ENCODE measurements around the gene NAV2. TPM values are rescaled to one million over a fixed set of nuclear protein-coding genes. Genes with fewer than 3 reads are reported as not detected.
"Not testable (repeated sequence)": the region's sequence is repeated elsewhere in the genome, so short reads cannot be mapped to it uniquely, and the experiment has no call there.

The NAV2 gene
- polyA plus RNA-seq, 2 donors: 4.3 to 9.7 TPM

GRCh38 chr11:19921976-19922688 is 209.5 kb downstream of the NAV2 start:
- no peak overlapping the region for H3K4me3 ChIP-seq (ENCODE audit: low read depth in 1 of 2, low read length in 2 of 2)
- WGBS, 2 donors: 90 to 95% methylated on average over 3 of the region's 3 CpGs
- no peaks in the 10 kb centered on the region for H3K27me3 ChIP-seq (ENCODE audit: control insufficient read depth in 1 of 2, insufficient read depth in 2 of 2, low read length in 2 of 2)
- peaks cover 3% of the 10 kb centered on the region in 2 donors for H3K4me1 ChIP-seq (ENCODE audit: control insufficient read depth in 2 of 2, insufficient read depth in 2 of 2, low read length in 1 of 2)
- H3K9me3 ChIP-seq (ENCODE audit: control insufficient read depth in 2 of 2, insufficient read depth in 1 of 2, low read depth in 1 of 2, low read length in 1 of 2): no peaks in the 10 kb centered on the region
- H3K27ac ChIP-seq (ENCODE audit: low read depth in 2 of 2, low read length in 1 of 2): no peak overlapping the region
- H3K36me3 ChIP-seq (ENCODE audit: control insufficient read depth in 2 of 2, insufficient read depth in 2 of 2, low read length in 1 of 2): no peaks in the 10 kb centered on the region

- Histone ChIP-seq H3K9me3 (ENCODE audit: control insufficient read depth in 2 of 2, insufficient read depth in 1 of 2, low read depth in 1 of 2, low read length in 1 of 2) (no peaks in the 10 kb centered on the region), H3K27me3 (ENCODE audit: control insufficient read depth in 1 of 2, insufficient read depth in 2 of 2, low read length in 2 of 2) (no peaks in the 10 kb centered on the region), H3K27ac (ENCODE audit: low read depth in 2 of 2, low read length in 1 of 2) (no peak overlapping the region), H3K36me3 (ENCODE audit: control insufficient read depth in 2 of 2, insufficient read depth in 2 of 2, low read length in 1 of 2) (no peaks in the 10 kb centered on the region), H3K4me1 (ENCODE audit: control insufficient read depth in 2 of 2, insufficient read depth in 2 of 2, low read length in 1 of 2) (peaks cover 3 to 4% of the 10 kb centered on the region in 2 donors), H3K4me3 (ENCODE audit: low read depth in 1 of 2, low read length in 2 of 2) (no peak overlapping the region)
- WGBS, 2 donors: 81 to 85% methylated on average over 3 of the region's 3 CpGs
Measured at GRCh38 chr11:19922689-19923035, 210.0 kb downstream of the NAV2 start.

- no peaks in the 10 kb centered on the region for H3K36me3 ChIP-seq (ENCODE audit: control insufficient read depth in 2 of 2, insufficient read depth in 2 of 2, low read length in 1 of 2)
- 91 to 97% methylated on average over 1 of the region's 1 CpG for WGBS, 2 donors
Measured at GRCh38 chr11:19923626-19924025, 211.0 kb downstream of the NAV2 start.

GRCh38 chr11:19924311-19924710 is 211.7 kb downstream of the NAV2 start:
- no peaks in the 10 kb centered on the region for H3K27me3 ChIP-seq (ENCODE audit: control insufficient read depth in 1 of 2, insufficient read depth in 2 of 2, low read length in 2 of 2)
- no peaks in the 10 kb centered on the region for H3K36me3 ChIP-seq (ENCODE audit: control insufficient read depth in 2 of 2, insufficient read depth in 2 of 2, low read length in 1 of 2)
- H3K4me3 ChIP-seq (ENCODE audit: low read depth in 1 of 2, low read length in 2 of 2): no peak overlapping the region
- H3K9me3 ChIP-seq (ENCODE audit: control insufficient read depth in 2 of 2, insufficient read depth in 1 of 2, low read depth in 1 of 2, low read length in 1 of 2): no peaks in the 10 kb centered on the region
- WGBS, 2 donors: 45 to 67% methylated on average over 1 of the region's 1 CpG
- peaks cover 3 to 4% of the 10 kb centered on the region in 2 donors for H3K4me1 ChIP-seq (ENCODE audit: control insufficient read depth in 2 of 2, insufficient read depth in 2 of 2, low read length in 1 of 2)
- H3K27ac ChIP-seq (ENCODE audit: low read depth in 2 of 2, low read length in 1 of 2): no peak overlapping the region

More at GRCh38 chr11:19923626-19924025, 211.0 kb downstream of the NAV2 start:
- Histone ChIP-seq H3K9me3 (ENCODE audit: control insufficient read depth in 2 of 2, insufficient read depth in 1 of 2, low read depth in 1 of 2, low read length in 1 of 2) (no peaks in the 10 kb centered on the region), H3K4me1 (ENCODE audit: control insufficient read depth in 2 of 2, insufficient read depth in 2 of 2, low read length in 1 of 2) (peaks cover 3 to 4% of the 10 kb centered on the region in 2 donors), H3K27ac (ENCODE audit: low read depth in 2 of 2, low read length in 1 of 2) (no peak overlapping the region), H3K4me3 (ENCODE audit: low read depth in 1 of 2, low read length in 2 of 2) (no peak overlapping the region), H3K27me3 (ENCODE audit: control insufficient read depth in 1 of 2, insufficient read depth in 2 of 2, low read length in 2 of 2) (no peaks in the 10 kb centered on the region)

- Histone ChIP-seq H3K9me3 (ENCODE audit: control insufficient read depth in 2 of 2, insufficient read depth in 1 of 2, low read depth in 1 of 2, low read length in 1 of 2) (no peaks in the 10 kb centered on the region), H3K4me3 (ENCODE audit: low read depth in 1 of 2, low read length in 2 of 2) (no peak overlapping the region), H3K27ac (ENCODE audit: low read depth in 2 of 2, low read length in 1 of 2) (no peak overlapping the region), H3K27me3 (ENCODE audit: control insufficient read depth in 1 of 2, insufficient read depth in 2 of 2, low read length in 2 of 2) (no peaks in the 10 kb centered on the region), H3K4me1 (ENCODE audit: control insufficient read depth in 2 of 2, insufficient read depth in 2 of 2, low read length in 1 of 2) (peaks cover 3 to 4% of the 10 kb centered on the region in 2 donors), H3K36me3 (ENCODE audit: control insufficient read depth in 2 of 2, insufficient read depth in 2 of 2, low read length in 1 of 2) (no peaks in the 10 kb centered on the region)
- WGBS, 2 donors: 72 to 93% methylated on average over 1 of the region's 1 CpG
Measured at GRCh38 chr11:19924716-19925115, 212.1 kb downstream of the NAV2 start.

- not testable (repeated sequence) for H3K4me1 ChIP-seq (ENCODE audit: control insufficient read depth in 2 of 2, insufficient read depth in 2 of 2, low read length in 1 of 2); H3K27ac ChIP-seq (ENCODE audit: low read depth in 2 of 2, low read length in 1 of 2); H3K9me3 ChIP-seq (ENCODE audit: control insufficient read depth in 2 of 2, insufficient read depth in 1 of 2, low read depth in 1 of 2, low read length in 1 of 2); H3K36me3 ChIP-seq (ENCODE audit: control insufficient read depth in 2 of 2, insufficient read depth in 2 of 2, low read length in 1 of 2); H3K4me3 ChIP-seq (ENCODE audit: low read depth in 1 of 2, low read length in 2 of 2); H3K27me3 ChIP-seq (ENCODE audit: control insufficient read depth in 1 of 2, insufficient read depth in 2 of 2, low read length in 2 of 2)
- 58 to 73% methylated on average over 2 of the region's 2 CpGs for WGBS, 2 donors
Measured at GRCh38 chr11:19927403-19927802, 214.8 kb downstream of the NAV2 start.

- Histone ChIP-seq H3K36me3 (ENCODE audit: control insufficient read depth in 2 of 2, insufficient read depth in 2 of 2, low read length in 1 of 2) (peaks cover 0 to 6% of the 10 kb centered on the region in 2 donors), H3K4me3 (ENCODE audit: low read depth in 1 of 2, low read length in 2 of 2) (no peak overlapping the region), H3K9me3 (ENCODE audit: control insufficient read depth in 2 of 2, insufficient read depth in 1 of 2, low read depth in 1 of 2, low read length in 1 of 2) (no peaks in the 10 kb centered on the region), H3K27ac (ENCODE audit: low read depth in 2 of 2, low read length in 1 of 2) (no peak overlapping the region), H3K4me1 (ENCODE audit: control insufficient read depth in 2 of 2, insufficient read depth in 2 of 2, low read length in 1 of 2) (peaks cover 2 to 3% of the 10 kb centered on the region in 2 donors), H3K27me3 (ENCODE audit: control insufficient read depth in 1 of 2, insufficient read depth in 2 of 2, low read length in 2 of 2) (no peaks in the 10 kb centered on the region)
- 86 to 87% methylated on average over 2 of the region's 2 CpGs for whole genome bisulfite sequencing, 2 donors
Measured at GRCh38 chr11:19929147-19929546, 216.5 kb downstream of the NAV2 start.

GRCh38 chr11:19929655-19930054 is 217.0 kb downstream of the NAV2 start:
- Histone ChIP-seq H3K27me3 (ENCODE audit: control insufficient read depth in 1 of 2, insufficient read depth in 2 of 2, low read length in 2 of 2) (no peaks in the 10 kb centered on the region), H3K4me3 (ENCODE audit: low read depth in 1 of 2, low read length in 2 of 2) (no peak overlapping the region), H3K9me3 (ENCODE audit: control insufficient read depth in 2 of 2, insufficient read depth in 1 of 2, low read depth in 1 of 2, low read length in 1 of 2) (no peaks in the 10 kb centered on the region), H3K36me3 (ENCODE audit: control insufficient read depth in 2 of 2, insufficient read depth in 2 of 2, low read length in 1 of 2) (peaks cover 0 to 6% of the 10 kb centered on the region in 2 donors), H3K4me1 (ENCODE audit: control insufficient read depth in 2 of 2, insufficient read depth in 2 of 2, low read length in 1 of 2) (peaks cover 2 to 3% of the 10 kb centered on the region in 2 donors), H3K27ac (ENCODE audit: low read depth in 2 of 2, low read length in 1 of 2) (no peak overlapping the region)
- 74 to 88% methylated on average over 2 of the region's 2 CpGs for WGBS, 2 donors

GRCh38 chr11:19931141-19931770 is 218.6 kb downstream of the NAV2 start:
- no peaks in the 10 kb centered on the region for H3K27me3 ChIP-seq (ENCODE audit: control insufficient read depth in 1 of 2, insufficient read depth in 2 of 2, low read length in 2 of 2)
- WGBS, 2 donors: 55 to 71% methylated on average over 14 of the region's 14 CpGs
- peaks cover 0 to 6% of the 10 kb centered on the region in 2 donors for H3K36me3 ChIP-seq (ENCODE audit: control insufficient read depth in 2 of 2, insufficient read depth in 2 of 2, low read length in 1 of 2)
- H3K9me3 ChIP-seq (ENCODE audit: control insufficient read depth in 2 of 2, insufficient read depth in 1 of 2, low read depth in 1 of 2, low read length in 1 of 2): no peaks in the 10 kb centered on the region
- H3K4me3 ChIP-seq (ENCODE audit: low read depth in 1 of 2, low read length in 2 of 2): no peak overlapping the region
- peaks cover 3 to 6% of the 10 kb centered on the region in 2 donors for H3K4me1 ChIP-seq (ENCODE audit: control insufficient read depth in 2 of 2, insufficient read depth in 2 of 2, low read length in 1 of 2)
- H3K27ac ChIP-seq (ENCODE audit: low read depth in 2 of 2, low read length in 1 of 2): no peak overlapping the region

Measured in esophagus (tissue), 2 donors.